NCI-H460 (cell line): ENCODE measurements around the gene SMYD1. TPM values are rescaled to one million over a fixed set of nuclear protein-coding genes. Genes with fewer than 3 reads are reported as not detected.

ENCODE experiments used
- DNase-seq: peaks from one replicate; pipeline ENCODE4 v3.0.0-alpha.2; 2016; ENCODE audit warnings: low read depth; ENCODE audit errors: extremely low read depth
- total RNA-seq: library from RNA; depleted of rRNA; stranded (reverse); fragments of >200 nt; shearing (Covaris generic); gene quantifications from 2 replicates; pipeline ENCODE4 v1.2.3, GENCODE V29; 2014

Gene SMYD1
- total RNA-seq, 1 experiment from 2014 or later: not detected

DNA sequence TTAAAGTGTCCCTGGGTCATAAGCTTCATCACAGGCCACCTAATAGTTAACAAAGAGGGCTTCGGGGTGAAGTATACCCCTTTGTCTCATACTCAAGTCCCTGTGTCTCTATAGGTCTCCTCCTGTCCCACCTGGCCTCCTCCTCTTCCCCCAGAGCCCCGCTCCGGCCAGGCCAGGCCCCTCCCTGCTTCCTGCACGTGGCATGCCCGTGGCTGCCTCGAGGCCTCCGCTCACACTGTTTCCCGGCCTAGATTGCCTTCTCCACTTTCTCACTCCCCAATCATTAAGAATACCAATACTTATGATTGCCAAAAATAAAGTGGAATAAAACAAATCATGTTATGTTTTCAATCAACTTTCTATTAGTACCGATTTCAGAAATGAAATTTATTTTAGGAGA lies 18.8 kb downstream of the SMYD1 start:
- DNase-seq: no peak

DNA sequence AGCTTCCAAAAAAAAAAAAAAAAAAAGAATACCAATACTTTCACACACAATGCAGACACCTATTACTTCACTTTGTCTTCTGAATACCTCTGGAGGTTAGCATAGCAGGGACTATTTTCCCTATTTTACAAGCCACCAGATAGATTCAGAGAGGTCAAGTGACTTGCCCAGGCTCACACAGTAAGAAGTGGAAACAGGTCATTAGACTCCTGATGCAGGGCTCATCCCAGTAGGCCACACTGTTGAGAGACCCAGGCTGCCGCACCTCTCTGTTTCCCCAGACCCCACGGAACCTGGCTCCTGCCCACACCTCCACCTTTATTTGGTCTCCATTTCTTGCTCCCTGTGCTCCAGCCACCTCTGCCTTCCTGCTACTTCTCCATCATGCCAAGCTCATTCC lies 19.4 kb downstream of the SMYD1 start:
- no peak for DNase-seq

DNA sequence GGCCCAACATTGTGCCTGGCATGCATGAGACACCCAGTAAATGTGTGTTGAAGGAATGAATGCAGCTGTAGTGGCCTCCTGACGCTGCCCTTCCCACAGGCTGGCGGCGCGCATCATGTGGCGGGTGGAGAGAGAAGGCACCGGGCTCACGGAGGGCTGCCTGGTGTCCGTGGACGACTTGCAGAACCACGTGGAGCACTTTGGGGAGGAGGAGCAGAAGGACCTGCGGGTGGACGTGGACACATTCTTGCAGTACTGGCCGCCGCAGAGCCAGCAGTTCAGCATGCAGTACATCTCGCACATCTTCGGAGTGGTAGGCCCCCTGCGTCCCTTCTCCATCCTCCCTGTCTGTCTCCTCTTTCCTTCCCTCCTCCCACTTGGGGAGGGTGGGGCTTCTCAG lies 20.1 kb downstream of the SMYD1 start:
- DNase-seq: no peak

DNA sequence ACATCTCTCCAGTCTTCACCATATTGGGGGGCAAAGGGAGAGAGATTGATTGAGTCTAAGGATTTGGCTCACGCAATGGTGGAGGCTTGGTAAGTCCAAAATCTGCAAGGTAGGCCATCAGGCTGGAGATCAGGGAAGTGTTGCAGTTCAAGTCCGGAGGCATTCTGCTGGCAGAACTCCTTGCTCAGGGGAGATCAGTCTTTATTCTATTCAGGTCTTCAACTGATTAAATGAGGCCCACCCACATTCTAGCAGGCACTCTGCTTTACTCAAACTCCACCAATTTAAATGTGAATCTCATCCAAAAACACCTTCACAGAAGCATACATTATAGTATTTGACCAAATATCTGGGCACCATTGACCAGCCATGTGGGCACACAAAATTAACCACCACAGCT lies 21.4 kb downstream of the SMYD1 start:
- no peak for DNase-seq

DNA sequence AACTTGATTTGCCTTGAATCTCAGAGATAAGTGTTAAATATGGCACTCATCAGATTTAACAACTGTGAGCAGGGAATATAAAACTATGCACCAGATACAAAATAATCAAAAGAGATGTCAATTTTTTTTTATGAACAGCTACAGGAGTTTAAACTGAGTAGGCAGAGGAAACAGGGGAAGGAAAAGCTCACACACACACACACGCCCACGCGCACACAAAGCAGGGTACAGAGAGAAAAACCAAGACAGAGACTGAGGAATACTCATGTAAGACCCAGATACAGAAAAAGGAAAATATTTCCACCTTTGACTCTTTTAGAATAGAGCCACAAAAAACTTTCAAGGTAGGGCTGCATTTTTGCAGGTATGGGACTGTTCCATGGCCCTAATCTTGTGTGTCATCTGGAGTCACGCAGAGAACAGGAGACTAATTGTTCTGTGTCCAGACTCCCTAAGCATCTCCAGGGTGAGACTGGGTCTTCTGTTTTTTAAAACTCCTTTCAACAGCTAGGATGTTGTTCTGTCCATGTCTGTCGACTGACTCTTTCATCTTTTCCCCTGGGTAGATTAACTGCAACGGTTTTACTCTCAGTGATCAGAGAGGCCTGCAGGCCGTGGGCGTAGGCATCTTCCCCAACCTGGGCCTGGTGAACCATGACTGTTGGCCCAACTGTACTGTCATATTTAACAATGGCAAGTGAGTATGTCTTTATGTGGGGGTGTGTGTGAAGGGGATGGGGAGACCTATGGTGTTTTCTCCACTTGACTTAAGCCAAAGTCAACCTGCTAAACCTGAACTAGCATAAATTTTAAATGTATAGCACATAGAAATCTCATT lies 23.0 kb downstream of the SMYD1 start:
- no peak for DNase-seq

DNA sequence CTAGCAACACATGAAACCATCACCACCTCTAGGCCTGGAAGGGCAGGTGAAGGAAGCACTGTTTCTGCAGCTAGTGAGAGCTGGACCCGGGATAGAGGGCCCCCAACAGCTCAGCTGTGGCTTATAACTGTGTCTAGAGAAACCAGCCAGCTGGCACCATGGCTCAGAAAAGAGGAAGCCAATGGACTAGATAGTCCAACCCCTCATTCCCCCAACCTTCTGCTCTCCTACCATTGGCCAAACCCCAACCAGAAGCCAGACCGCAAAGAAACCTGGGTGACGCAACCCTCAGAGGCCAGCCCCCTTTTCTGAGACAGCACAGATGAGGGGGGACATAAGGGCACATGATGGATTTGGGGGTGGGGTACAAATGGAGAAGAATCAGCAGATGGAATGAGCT lies 24.3 kb downstream of the SMYD1 start:
- no peak for DNase-seq

DNA sequence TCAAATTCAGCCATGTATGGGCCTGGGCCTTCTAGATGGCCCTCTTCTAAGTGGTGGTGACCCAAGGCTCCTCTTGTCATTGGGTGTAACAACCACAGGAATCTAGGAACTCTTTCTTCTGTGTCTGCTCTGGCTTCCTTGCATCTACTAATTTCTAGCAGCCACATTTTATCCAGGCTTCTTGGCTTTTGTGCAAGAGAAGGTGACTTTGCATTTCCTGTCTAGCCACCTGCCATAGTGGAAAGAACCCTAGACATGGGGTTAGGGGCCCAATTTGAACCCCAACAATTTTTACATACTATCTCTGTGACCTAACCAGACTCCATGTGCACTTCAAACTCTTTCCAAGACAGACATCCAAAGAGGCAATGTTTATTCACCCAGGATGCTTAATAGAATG lies 25.1 kb downstream of the SMYD1 start:
- DNase-seq: no peak

DNA sequence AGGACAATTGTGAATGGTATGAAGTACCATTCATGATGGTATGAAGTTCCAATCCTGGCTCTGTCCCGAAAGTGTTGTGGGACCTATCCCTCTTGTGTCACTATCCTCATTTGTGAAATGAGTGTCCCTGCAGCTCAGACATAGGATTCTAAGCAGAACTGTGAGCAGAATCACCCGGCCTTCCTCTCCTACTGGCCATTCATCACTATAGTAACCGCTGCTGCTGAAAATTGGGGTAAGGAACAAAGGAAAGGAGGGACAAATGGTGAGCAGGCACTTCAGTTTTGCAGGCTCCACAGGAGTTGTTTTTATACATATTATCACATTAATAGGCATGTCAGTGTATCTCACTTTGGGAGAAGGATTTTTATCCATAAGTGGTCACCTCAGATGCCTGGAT lies 27.4 kb downstream of the SMYD1 start:
- DNase-seq: no peak

DNA sequence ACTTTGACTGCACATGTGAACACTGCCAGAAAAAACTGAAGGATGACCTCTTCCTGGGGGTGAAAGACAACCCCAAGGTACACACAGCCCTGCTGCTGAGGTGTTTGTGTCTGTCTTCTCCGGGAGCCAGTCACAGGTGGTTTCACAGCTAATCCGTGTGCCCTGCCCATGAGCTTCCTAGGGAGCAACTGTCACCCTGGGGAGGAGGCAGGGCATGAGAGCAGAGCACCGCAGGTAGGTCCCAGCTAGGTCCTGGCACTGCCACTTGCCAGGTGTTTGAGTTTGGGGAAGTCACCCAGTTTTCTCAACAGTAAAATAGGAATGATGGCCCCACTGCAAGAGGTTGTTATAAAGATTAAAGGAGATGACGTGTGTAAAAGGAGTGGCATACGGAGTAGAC lies 29.1 kb downstream of the SMYD1 start:
- DNase-seq: no peak

DNA sequence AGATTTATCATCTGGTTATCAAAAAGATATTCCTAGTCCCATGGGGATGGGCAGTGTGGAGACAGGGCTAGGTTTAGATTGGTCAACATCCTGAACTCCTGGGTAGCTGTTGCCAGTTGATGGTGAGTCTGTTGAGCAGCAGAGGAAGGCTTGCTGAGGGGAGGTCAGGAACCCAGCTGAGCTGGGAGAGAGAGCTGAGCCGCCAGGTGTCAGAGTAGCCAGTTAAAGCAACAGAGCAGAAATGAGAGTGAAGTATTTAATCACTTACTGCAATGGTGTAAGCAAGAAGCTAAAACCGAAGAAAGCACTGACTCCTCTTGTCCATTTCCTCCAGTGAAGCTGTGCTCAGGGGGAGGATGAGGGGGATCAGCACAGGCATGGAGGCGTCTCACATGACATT lies 29.6 kb downstream of the SMYD1 start:
- no peak for DNase-seq

DNA sequence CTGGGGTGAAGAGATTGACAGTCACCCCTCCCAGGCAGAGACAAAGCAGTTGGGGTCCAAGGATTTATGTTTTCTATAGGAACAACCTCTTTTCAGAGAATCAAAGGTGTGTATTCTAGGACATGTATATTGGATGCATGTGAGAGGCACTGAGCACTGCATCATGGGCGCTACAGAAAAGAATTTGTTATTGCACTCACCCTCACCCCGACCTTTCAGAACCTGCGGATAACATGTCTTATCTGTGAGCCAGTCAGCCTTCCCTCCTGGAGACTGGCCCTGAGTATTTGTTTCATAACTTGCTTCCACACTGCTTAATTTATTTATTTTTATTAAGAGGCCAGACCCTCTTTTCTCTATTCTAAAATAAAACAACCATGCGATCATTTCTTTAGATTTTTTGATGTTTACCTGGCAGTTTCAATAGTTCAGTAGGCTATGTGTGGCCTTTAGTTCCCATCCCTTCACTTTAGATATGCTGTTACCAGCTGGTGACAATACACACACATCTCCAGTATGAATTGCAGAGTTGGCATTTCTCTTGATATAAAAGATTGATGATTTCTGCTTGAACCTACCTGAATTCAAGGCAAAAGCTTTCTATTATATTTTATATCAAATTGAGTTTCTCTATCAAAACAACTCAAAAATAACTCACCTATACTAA lies 30.4 kb downstream of the SMYD1 start:
- no peak for DNase-seq

DNA sequence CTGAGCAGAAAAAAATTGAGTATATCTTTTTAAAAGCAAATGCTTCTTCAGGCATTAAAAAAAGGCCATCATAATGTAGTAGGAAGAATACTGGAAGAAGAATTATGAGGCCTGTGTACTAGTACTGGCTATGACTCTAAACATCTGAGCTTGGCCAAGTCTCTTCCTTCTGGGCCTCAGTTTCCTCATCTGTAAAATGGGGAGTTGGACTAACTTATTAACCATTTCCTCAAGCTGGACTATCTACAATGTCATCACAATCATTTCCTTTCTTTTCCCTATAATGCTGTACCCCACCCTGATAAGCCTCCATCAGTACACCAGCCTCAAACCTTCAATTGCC lies 30.9 kb downstream of the SMYD1 start:
- no peak for DNase-seq

DNA sequence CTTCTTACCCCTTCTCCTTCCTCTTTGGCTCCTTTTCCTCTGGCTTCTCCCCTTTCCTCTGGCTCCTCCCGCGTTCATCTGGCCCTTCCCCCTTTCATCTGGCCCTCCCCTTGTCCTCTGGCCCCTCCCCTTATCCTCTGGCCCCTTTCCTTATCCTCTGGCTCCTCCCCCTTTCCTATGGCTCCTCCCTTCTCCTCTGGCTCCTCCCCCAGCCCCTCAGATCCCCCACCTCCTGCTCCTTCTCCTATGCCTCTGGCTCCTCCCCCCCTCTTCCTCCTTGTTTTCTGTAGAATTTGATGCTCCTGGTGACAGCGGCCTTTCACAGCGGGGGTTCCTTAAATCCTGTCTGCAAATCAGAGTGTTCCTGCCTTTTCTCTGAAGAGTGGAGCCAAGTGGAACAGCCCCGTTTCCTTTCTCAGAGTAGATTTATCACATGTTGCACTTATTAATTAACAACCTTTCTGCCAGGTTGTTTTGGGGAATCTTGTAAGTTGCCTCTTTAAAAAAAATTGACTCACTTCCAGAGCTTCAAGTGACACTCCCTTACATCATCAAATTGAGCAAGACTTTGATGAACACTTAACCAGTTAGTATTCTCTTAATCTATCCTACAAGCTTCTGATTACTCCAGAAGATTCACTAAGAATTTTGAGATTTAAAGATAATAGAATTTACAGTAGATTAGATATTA lies 32.3 kb downstream of the SMYD1 start:
- DNase-seq: peak; percentile 22

DNA sequence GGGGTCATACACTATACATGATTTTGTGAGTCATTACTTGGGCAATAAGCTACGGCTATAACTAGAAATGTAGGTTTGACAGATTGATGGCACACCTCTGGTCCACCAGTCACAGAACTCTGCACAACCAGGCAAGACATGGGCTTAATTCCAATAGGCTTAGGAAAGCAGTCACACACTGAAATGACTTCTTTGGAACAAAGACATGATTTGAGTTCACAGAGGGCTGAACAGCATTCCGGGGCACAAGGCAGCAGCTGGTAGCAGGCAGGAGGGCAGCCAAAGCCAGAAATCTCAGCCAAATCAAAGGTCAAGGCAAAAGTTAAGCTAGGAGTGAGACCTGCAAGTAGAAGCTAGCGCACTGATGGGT lies 32.8 kb downstream of the SMYD1 start:
- no peak for DNase-seq

DNA sequence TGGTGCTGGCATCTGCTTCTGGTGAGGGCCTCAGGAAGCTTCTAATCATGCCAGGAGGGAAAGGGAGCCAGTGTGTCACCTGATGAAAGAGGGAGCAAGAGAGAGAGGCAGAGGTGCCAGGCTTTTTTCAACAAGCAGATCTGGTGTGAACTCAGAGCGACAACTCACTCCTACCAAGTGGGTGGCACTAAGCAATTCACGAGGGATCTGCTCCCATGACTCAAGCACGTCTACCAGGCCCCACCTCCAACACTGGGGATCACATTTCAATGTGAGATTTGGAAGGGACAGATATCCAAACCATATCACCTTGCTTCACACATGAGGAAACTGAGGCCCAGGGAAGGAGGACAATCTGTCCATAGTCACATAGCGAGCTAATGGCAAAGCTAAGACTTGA lies 41.2 kb downstream of the SMYD1 start:
- no peak for DNase-seq

DNA sequence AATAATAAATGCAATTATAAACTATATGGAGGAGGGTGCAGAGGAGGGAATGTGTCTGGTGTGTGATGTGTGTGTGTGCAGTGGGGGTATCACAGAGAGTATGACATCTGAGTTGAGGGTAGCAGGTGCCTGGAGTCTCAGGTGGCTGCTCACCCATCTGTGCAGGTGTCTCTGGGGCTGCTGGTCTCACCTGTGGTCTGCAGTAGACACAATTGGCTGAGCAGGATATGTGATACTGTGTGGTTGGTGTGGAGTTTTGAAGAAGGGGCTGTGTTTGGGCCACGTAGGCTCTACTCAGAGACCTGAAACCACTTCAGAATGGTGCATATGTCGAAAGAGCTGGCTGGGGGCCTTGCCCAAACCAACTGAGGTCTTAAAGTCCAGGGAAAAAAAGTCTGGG lies 43.2 kb downstream of the SMYD1 start:
- no peak for DNase-seq

DNA sequence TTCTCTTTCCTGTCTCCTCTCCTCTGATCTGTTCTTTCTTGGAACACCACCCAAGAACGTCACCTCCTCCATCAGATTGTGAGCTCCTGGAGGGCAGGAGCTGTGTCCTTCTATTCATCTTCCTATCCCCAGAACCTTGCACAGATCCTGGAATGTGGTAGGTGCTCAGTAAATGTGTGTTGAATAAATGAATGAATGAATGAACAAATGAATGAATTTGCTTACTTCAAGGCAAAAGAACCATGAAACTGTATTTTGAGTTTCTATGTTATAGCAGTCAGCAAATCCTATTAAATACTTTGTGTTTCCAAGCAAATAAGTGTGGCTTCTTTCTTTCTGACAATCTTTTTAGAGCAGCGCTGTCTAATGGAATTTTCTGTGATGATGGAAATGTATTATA lies 45.4 kb downstream of the SMYD1 start:
- no peak for DNase-seq

DNA sequence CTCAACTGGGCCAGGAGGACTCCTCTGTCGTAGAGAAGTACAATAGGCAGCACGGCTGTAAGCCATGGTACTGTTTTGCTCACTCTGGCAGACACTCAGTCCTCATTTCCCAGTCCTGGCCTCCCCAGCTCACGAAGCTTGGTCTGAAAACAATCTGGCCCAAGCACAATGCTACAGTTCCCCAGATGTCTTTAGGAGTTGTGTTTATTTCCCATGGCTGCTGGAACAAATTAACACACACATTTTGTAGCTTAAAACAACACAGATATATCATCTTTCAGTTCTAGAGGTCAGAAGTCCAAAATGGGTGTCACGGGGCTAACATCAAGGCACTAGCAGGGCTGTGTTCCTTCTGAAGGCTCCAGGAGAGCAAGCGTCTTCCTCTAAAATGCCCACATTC lies 47.3 kb downstream of the SMYD1 start:
- no peak for DNase-seq

DNA sequence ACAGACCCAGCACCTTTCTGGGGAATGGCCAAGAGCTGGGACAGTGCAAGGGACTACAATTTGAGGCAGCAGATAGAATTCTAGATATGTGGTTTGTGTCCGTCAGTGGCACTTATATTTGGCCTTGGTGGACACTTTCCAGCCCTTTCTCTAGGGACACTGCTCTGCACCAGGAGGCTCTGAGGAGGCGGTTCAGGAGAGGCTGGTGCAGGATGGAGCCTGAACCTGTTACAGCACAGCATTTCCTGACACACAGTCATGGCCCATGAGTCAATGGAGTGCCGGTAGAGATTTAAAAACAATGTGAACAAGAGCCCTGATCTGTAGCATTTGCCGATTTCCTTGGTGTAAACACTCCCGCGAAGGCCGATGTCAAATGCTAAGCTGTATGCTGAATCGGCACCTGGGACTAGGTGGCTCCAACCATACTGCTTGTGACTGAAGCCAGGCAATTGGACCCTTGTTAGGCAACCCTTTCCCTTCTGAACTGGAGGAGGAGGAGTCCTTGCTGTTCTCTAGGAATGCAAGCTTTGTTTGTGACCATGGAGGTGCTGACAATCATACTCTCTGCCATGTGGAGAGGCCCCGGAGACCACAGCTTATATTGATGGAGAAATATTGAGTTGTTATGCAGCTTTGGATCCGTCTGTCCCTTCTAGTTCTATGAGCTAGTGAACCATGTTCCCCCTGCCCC lies 48.3 kb downstream of the SMYD1 start:
- no peak for DNase-seq

DNA sequence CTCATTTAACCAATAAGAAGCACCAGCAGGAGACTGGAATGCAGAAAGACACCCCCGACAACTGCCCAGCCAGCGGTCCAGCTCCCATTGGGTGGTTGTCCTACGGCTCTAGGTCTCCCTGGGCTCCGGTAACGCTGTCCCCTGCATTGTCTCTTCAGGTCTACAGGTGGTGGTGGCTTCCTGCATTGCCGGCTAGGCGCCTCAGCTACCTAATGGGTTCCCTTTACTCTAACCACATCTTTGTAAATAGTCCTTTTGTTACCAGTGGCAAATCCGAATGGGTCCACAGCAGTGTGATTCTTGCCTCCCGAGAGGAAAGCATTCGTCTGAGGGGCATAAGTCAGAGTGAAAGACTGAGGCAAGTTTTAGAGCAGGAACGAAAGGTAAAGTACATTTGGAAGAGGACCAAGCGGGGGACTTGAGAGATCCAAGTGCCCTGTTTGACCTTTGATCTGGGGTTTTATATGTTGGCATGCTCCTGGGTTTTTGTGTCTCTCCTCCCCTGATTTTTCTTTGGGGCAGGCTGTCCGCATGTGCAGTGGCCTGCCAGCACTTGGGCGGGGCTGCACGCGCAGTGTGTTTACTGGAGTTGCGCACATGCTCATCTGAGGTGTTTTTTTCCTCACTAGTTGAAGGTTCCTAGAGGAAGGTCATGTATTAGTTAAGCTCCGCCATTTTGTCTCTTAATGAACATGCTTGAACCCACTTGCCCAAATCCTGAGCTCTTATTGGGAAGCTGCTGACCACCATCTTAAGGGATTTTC lies 49.2 kb downstream of the SMYD1 start:
- no peak for DNase-seq

DNA sequence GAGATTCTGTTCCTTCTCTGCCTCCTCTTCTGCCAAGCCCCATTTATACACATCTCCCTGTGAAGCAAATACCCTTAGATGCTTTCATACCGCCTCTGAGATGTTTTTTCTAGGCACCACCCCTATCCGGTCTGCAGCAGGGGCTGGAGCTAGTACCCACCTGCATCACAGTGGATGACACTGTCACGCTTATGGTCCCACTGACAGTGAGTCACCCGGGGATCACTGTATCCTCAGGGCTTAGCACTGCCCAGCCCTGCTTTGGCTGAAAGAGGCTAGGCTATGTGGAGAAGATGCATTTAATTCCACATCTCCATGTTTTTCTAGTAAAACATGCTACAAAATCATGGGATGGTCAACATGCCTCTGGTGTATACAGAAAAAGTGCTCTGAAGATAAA lies 50.3 kb downstream of the SMYD1 start:
- no peak for DNase-seq
